Measurements from ENCODE around the gene MED25.
"Not testable (repeated sequence)": the region's sequence is repeated elsewhere in the genome, so short reads cannot be mapped to it uniquely, and the experiment has no call there.

- TF ChIP-seq CTCF (IDR thresholded peaks at IDR 0.05); FOXM1 (IDR thresholded peaks at IDR 0.05; ENCODE audit: low read depth); REST (IDR thresholded peaks at IDR 0.05; ENCODE audit: low read depth, low read length); GABPA (IDR thresholded peaks at IDR 0.05; ENCODE audit: low read depth); POLR2AphosphoS5 (IDR thresholded peaks at IDR 0.05; ENCODE audit: low read depth, low read length); SMC3 (IDR thresholded peaks at IDR 0.05; ENCODE audit: low read depth, low read length); EP300 (IDR thresholded peaks at IDR 0.05; ENCODE audit: borderline replicate concordance in 1 of 2, low read depth in 1 of 2, low read length in 1 of 2); CHD2 (IDR thresholded peaks at IDR 0.05; ENCODE audit: low read length, partially characterized antibody); TAF1 (IDR thresholded peaks at IDR 0.05; ENCODE audit: borderline replicate concordance, low read depth, low read length); YY1 (IDR thresholded peaks at IDR 0.05; ENCODE audit: low read depth); IRF3 (IDR thresholded peaks at IDR 0.05; ENCODE audit: low read depth, low read length); USF2 (IDR thresholded peaks at IDR 0.05; ENCODE audit: borderline replicate concordance, low read depth, low read length); RFX5 (IDR thresholded peaks at IDR 0.05; ENCODE audit: low read length): not testable (repeated sequence)
- TF ChIP-seq, protein P1, sequence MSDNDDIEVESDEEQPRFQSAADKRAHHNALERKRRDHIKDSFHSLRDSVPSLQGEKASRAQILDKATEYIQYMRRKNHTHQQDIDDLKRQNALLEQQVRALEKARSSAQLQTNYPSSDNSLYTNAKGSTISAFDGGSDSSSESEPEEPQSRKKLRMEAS (IDR thresholded peaks at IDR 0.05; ENCODE audit: low read depth): not testable (repeated sequence)
Measured at GRCh38 chr19:49819452-49820115, 1.5 kb downstream of the MED25 start.
